H1 (cell line): Measurements from ENCODE around the gene CTBP2. TPM values are rescaled to one million over a fixed set of nuclear protein-coding genes. Genes with fewer than 3 reads are reported as not detected.
A peak's percentile ranks its signal among the peaks of the same experiment; 100 is the strongest.

Experiments
- CTCF ChIA-PET: fragments of 300-600 bp; sonication (Branson Sonifier 250); formaldehyde crosslinking; loops from one replicate; lab custom pipeline; 2021; ENCODE audit not compliant: partially characterized antibody; lab: Charles Lee
- POLR2A ChIA-PET: fragments of 300-600 bp; sonication (Branson Sonifier 250); formaldehyde crosslinking; loops from one replicate; lab custom pipeline; 2021; ENCODE audit warnings: inconsistent platforms; ENCODE audit not compliant: partially characterized antibody; lab: Charles Lee
- DNase-seq, 2 experiments: peaks; one replicate each; pipeline versions ENCODE4 v3.0.0 to v3.0.0-alpha.2; 2010 to 2022; ENCODE audit warnings: low spot score in 2 of 2, low read depth in 1 of 2, mixed read lengths in 1 of 2
- FAIRE-seq: peaks from 2 replicates; lab custom pipeline; 2011; peaks lifted over from hg19 to GRCh38; lab: Jason Lieb, UNC
- H2AFZ ChIP-seq: 2 replicates; pipeline ENCODE4 v1.8.1; 2012; ENCODE audit warnings: low read length, inconsistent platforms
- H2AK5ac ChIP-seq: 2 replicates; pipeline ENCODE4 v1.6.1; 2013; ENCODE audit warnings: low read depth, low read length
- H2BK120ac ChIP-seq: replicated peaks from 2 replicates; pipeline ENCODE3; 2013; ENCODE audit warnings: low read depth, low read length, inconsistent platforms
- H2BK12ac ChIP-seq: 2 replicates; pipeline ENCODE4 v1.6.1; 2013; ENCODE audit warnings: low read depth, low read length
- H2BK15ac ChIP-seq: 2 replicates; pipeline ENCODE4 v1.6.1; 2013; ENCODE audit warnings: low read length
- H2BK20ac ChIP-seq: 2 replicates; pipeline ENCODE4 v1.6.1; 2013; ENCODE audit warnings: low read length
- H2BK5ac ChIP-seq: 2 replicates; pipeline ENCODE4 v1.6.1; 2013; ENCODE audit warnings: low read depth, low read length
- H3K14ac ChIP-seq: 2 replicates; pipeline ENCODE4 v1.6.1; 2013; ENCODE audit warnings: inconsistent platforms; ENCODE audit not compliant: insufficient read length
- H3K18ac ChIP-seq: 2 replicates; pipeline ENCODE4 v1.6.1; 2013; ENCODE audit warnings: low read length; ENCODE audit errors: extremely low read depth
- H3K23ac ChIP-seq: 2 replicates; pipeline ENCODE4 v1.6.1; 2013; ENCODE audit warnings: inconsistent platforms; ENCODE audit not compliant: insufficient read length
- H3K23me2 ChIP-seq: 2 replicates; pipeline ENCODE4 v1.6.1; 2013; ENCODE audit warnings: low read depth, low read length
- H3K27ac ChIP-seq: 2 replicates; pipeline ENCODE4 v1.6.1; 2011; ENCODE audit warnings: low read depth, low read length, inconsistent platforms
- H3K27me3 ChIP-seq, 4 experiments: replicated peaks in 1 of 4; 1 replicate in 1 of 4; 2 replicates in 3 of 4; pipeline versions ENCODE4 v1.6.1 to v1.8.1; 2011 to 2013; ENCODE audit warnings: low read length in 3 of 4, mild to moderate bottlenecking in 3 of 4, inconsistent platforms in 2 of 4, mixed read lengths in 2 of 4, moderate library complexity in 1 of 4; ENCODE audit not compliant: control insufficient read depth in 3 of 4, insufficient read depth in 3 of 4; ENCODE audit errors: extremely low read depth in 1 of 4
- H3K36me3 ChIP-seq, 4 experiments: 2 replicates each; pipeline versions ENCODE4 v1.6.1 to v1.8.1; 2011 to 2013; ENCODE audit warnings: mild to moderate bottlenecking in 4 of 4, low read length in 3 of 4, moderate library complexity in 2 of 4, control low read depth in 1 of 4, inconsistent platforms in 1 of 4; ENCODE audit not compliant: insufficient read depth in 4 of 4, control insufficient read depth in 2 of 4
- H3K4ac ChIP-seq: replicated peaks from 2 replicates; pipeline ENCODE3; 2013; ENCODE audit warnings: low read length, low read depth, mixed read lengths, inconsistent platforms; ENCODE audit not compliant: insufficient read length
- H3K4me1 ChIP-seq, 4 experiments: replicated peaks in 1 of 4; 1 replicate in 1 of 4; 2 replicates in 3 of 4; pipeline versions ENCODE4 v1.6.1 to v1.8.1; 2011 to 2013; ENCODE audit warnings: low read length in 3 of 4, inconsistent platforms in 2 of 4, mixed read lengths in 1 of 4; ENCODE audit not compliant: insufficient read depth in 4 of 4, control insufficient read depth in 3 of 4
- H3K4me2 ChIP-seq, 2 experiments: 2 replicates each; pipeline versions ENCODE4 v1.6.1 to v1.8.1; 2011 to 2013; ENCODE audit warnings: low read depth in 2 of 2, low read length in 2 of 2, control low read depth in 1 of 2, inconsistent platforms in 1 of 2, mild to moderate bottlenecking in 1 of 2; ENCODE audit not compliant: insufficient read depth in 1 of 2
- H3K4me3 ChIP-seq, 4 experiments: fragments of 200-600, 300-600 bp in 1 of 4; sonication (generic), shearing (Covaris generic), sonication (Bioruptor Twin) in 1 of 4; 2 replicates each; pipeline versions ENCODE4 v1.5.1 to v1.8.1; 2011 to 2016; ENCODE audit warnings: low read length in 4 of 4, low read depth in 3 of 4, control low read depth in 2 of 4, inconsistent platforms in 2 of 4, mild to moderate bottlenecking in 2 of 4, mixed read lengths in 1 of 4, moderate library complexity in 1 of 4; ENCODE audit not compliant: insufficient read depth in 2 of 4; ENCODE audit errors: extremely low read depth in 1 of 4
- H3K56ac ChIP-seq: replicated peaks from 2 replicates; pipeline ENCODE3; 2013; ENCODE audit warnings: low read depth, mild to moderate bottlenecking, mixed read lengths, low read length, inconsistent platforms; ENCODE audit not compliant: insufficient read length
- H3K79me1 ChIP-seq: 2 replicates; pipeline ENCODE4 v1.6.1; 2013; ENCODE audit warnings: low read depth, low read length, control low read depth
- H3K79me2 ChIP-seq, 2 experiments: 2 replicates each; pipeline versions ENCODE4 v1.6.1 to v1.8.1; 2012 to 2013; ENCODE audit warnings: low read length in 2 of 2, mild to moderate bottlenecking in 2 of 2, inconsistent platforms in 1 of 2; ENCODE audit not compliant: insufficient read depth in 2 of 2, control insufficient read depth in 1 of 2
- H3K9ac ChIP-seq, 4 experiments: replicated peaks in 1 of 4; 1 replicate in 1 of 4; 2 replicates in 3 of 4; pipeline versions ENCODE4 v1.6.1 to v1.8.1; 2011 to 2013; ENCODE audit warnings: low read depth in 3 of 4, low read length in 3 of 4, control low read depth in 2 of 4, mild to moderate bottlenecking in 2 of 4, moderate library complexity in 2 of 4, inconsistent platforms in 1 of 4; ENCODE audit errors: extremely low read depth in 1 of 4
- H3K9me3 ChIP-seq, 2 experiments: 2 replicates each; pipeline versions ENCODE4 v1.6.1 to v1.8.1; 2012 to 2013; ENCODE audit warnings: mild to moderate bottlenecking in 2 of 2, moderate library complexity in 2 of 2, control low read depth in 1 of 2, inconsistent platforms in 1 of 2, low read depth in 1 of 2, low read length in 1 of 2, mixed read lengths in 1 of 2; ENCODE audit not compliant: insufficient read depth in 2 of 2
- H4K20me1 ChIP-seq, 2 experiments: replicated peaks in 1 of 2; 2 replicates each; pipeline versions ENCODE3 to v1.8.1; 2011 to 2013; ENCODE audit warnings: inconsistent platforms in 2 of 2, low read length in 2 of 2, mild to moderate bottlenecking in 1 of 2; ENCODE audit not compliant: insufficient read depth in 2 of 2, control insufficient read depth in 1 of 2
- H4K5ac ChIP-seq: 2 replicates; pipeline ENCODE4 v1.6.1; 2013; ENCODE audit warnings: low read length, low read depth, mixed read lengths, inconsistent platforms; ENCODE audit not compliant: insufficient read length
- H4K8ac ChIP-seq: 2 replicates; pipeline ENCODE4 v1.8.0; 2013; ENCODE audit warnings: mild to moderate bottlenecking, moderate library complexity, low read length, inconsistent platforms; ENCODE audit not compliant: insufficient read depth; ENCODE audit errors: extremely low read depth
- H4K91ac ChIP-seq: replicated peaks from 2 replicates; pipeline ENCODE3; 2013; ENCODE audit warnings: low read length, mixed read lengths, inconsistent platforms; ENCODE audit not compliant: insufficient read length
- FOSL1 ChIP-seq: IDR thresholded peaks from 2 replicates; pipeline ENCODE4 v1.6.1; 2011; ENCODE audit warnings: mild to moderate bottlenecking, low read depth, low read length, moderate library complexity; ENCODE audit not compliant: insufficient read depth
- TAF7 ChIP-seq: optimal IDR thresholded peaks from 2 replicates; pipeline ENCODE3; 2011; ENCODE audit warnings: low read depth, mild to moderate bottlenecking, inconsistent platforms, low read length, moderate library complexity, borderline replicate concordance
- WGBS, 2 experiments: shearing (Covaris generic) in 1 of 2; methylation state at CpG; one replicate each; pipeline versions ENCODE4 v1.1.6 to v1.1.7; 2013 to 2015; ENCODE audit warnings: low lambda C conversion rate in 2 of 2, mixed read lengths in 2 of 2, inconsistent platforms in 1 of 2, low coverage in 1 of 2, missing lambda C conversion rate in 1 of 2; ENCODE audit not compliant: insufficient replicate concordance in 2 of 2, insufficient coverage in 1 of 2, insufficient read length in 1 of 2; ENCODE audit errors: extremely low coverage in 1 of 2, missing lambda C conversion rate in 1 of 2; 5-methylcytosine and 5-hydroxymethylcytosine counted together
- polyA plus RNA-seq, 7 experiments: library from polyadenylated mRNA; depleted of rRNA in 3 of 7; stranded (reverse) in 5 of 7; unstranded in 2 of 7; fragments of >200 nt in 5 of 7; fragments of 200-250 nt in 2 of 7; gene quantifications; 1 replicate in 5 of 7; 2 replicates in 1 of 7; 4 replicates in 1 of 7; pipeline versions ENCODE4 v1.2.1 to v1.2.3, GENCODE V29; 2011 to 2013; ENCODE audit warnings: missing spikeins in 2 of 7, mixed read lengths in 2 of 7
- total RNA-seq: library from RNA; stranded (reverse); fragmentation: NEBNext Ultra II Directional; extraction: Animal tissue kit (Norgen Biotek cat#: 25700); gene quantifications from 2 replicates; pipeline ENCODE4 v1.2.1, GENCODE V29; 2021

CTBP2 gene
- total and polyA plus RNA-seq, 2 of the 8 experiments (the other 6 are each of a cell fraction or from before 2014, with no cell fraction given): 208 to 221 TPM

- Histone ChIP-seq H2BK5ac (no peak overlapping the region), H3K9ac (no peak overlapping the region), H3K9me3 (no peaks in the 10 kb centered on the region), H3K4me3 (no peak overlapping the region), H2BK20ac (no peak overlapping the region), H3K56ac (no peak overlapping the region), H2AFZ (no peak overlapping the region), H3K27ac (no peak overlapping the region), H3K4ac (no peak overlapping the region), H4K5ac (no peak overlapping the region), H3K23me2 (no peaks in the 10 kb centered on the region), H3K27me3 (no peaks in the 10 kb centered on the region), H4K91ac (no peak overlapping the region), H3K36me3 (peaks cover 0 to 12% (median 2%) of the 10 kb centered on the region in 4 experiments; a peak in 6 of 8 replicates), H3K79me1 (peaks cover 22% of the 10 kb centered on the region), H2BK120ac (no peak overlapping the region), H3K23ac (no peak overlapping the region), H3K14ac (no peak overlapping the region), H3K4me2 (no peak overlapping the region), H4K8ac (no peak overlapping the region), H3K79me2 (peaks cover 20 to 99% of the 10 kb centered on the region in 2 experiments), H3K18ac (no peak overlapping the region), H2BK15ac (no peak overlapping the region), H2BK12ac (no peak overlapping the region), H2AK5ac (no peak overlapping the region), H3K4me1 (peaks cover 0 to 26% (median 11%) of the 10 kb centered on the region in 4 experiments; a peak in 6 of 7 replicates), H4K20me1 (peaks cover 55 to 59% of the 10 kb centered on the region in 2 experiments)
- DNase-seq (no peak), FAIRE-seq (no peak)
- ChIA-PET POLR2A (interaction anchor here (1.3 to 1.4 kb wide), 2 partner anchors 34 to 82 kb away, joined by 3 to 4 read pairs; no protein-coding TSS in a partner anchor), CTCF (interaction anchor here (1.3 to 2.3 kb wide), 5 partner anchors 8 to 81 kb away, joined by 4 to 10 read pairs (median 6); no protein-coding TSS in a partner anchor)
- TF ChIP-seq FOSL1 (no peak), TAF7 (peak; percentile 22)
- 92% methylated on average over 9 of the region's 9 CpGs; no CpG with 5 or more reads in 1 of the 2 experiments for WGBS, 2 experiments
Observed at GRCh38 chr10:125054669-125055268, 105.6 kb downstream of the CTBP2 start.
